ENCODE data around the gene SRP68. TPM values are rescaled to one million over a fixed set of nuclear protein-coding genes. Genes with fewer than 3 reads are reported as not detected.

The SRP68 gene
- polyA plus RNA-seq, 1 of the 3 experiments (the other 2 are of a cell fraction) = 76.8 TPM

DNA sequence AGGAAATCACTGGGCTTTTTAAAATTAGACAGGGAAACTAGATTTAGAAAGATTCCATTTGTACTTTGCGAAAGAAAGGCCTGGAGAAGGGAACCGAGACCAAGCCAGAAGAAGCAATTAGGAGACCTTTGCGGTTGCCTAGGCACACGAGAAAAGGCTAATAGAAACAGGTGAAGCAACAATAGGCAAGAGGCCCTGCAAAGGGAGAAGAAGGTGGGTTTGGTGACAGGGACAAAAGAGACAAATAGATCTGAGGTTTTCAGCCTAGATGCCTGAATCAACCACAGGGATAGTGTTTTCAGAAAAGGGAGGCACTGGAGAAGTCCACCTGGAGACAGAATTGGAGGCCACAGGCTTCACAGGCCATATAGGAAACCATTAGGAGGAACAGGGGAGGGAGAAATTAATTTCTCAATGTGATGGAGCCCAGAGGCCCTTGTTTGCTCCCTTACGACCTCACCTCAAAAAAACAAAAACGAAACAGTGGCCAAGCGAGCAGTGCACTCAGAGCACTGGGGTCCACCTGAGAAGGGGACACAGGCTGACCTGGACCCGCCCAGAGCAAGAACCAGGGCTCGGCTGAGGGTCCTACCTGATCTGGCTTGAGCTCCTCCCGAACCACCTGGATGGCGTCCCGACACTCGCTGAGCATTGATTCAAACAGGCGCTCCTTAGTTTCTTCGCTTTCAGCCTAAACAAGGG is 22.3 kb downstream of the SRP68 start:
- H4K20me1 ChIP-seq (ENCODE audit: insufficient read depth) = no peaks in the 10 kb centered on the region
- H3K27ac ChIP-seq (ENCODE audit: low read depth in 2 of 2, low read length in 1 of 2) = no peak overlapping the region
- no peaks in the 10 kb centered on the region for H3K27me3 ChIP-seq (ENCODE audit: insufficient read depth)
- TF ChIP-seq, protein P1, sequence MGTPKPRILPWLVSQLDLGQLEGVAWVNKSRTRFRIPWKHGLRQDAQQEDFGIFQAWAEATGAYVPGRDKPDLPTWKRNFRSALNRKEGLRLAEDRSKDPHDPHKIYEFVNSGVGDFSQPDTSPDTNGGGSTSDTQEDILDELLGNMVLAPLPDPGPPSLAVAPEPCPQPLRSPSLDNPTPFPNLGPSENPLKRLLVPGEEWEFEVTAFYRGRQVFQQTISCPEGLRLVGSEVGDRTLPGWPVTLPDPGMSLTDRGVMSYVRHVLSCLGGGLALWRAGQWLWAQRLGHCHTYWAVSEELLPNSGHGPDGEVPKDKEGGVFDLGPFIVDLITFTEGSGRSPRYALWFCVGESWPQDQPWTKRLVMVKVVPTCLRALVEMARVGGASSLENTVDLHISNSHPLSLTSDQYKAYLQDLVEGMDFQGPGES (IDR thresholded peaks at IDR 0.05; ENCODE audit: low read depth, low read length) = no peak
- TF ChIP-seq NFIC (IDR thresholded peaks at IDR 0.05; ENCODE audit: borderline replicate concordance) (no peak), TCF12 (IDR thresholded peaks at IDR 0.05) (no peak), TEAD4 (IDR thresholded peaks at IDR 0.05; ENCODE audit: borderline replicate concordance, insufficient read depth) (no peak), MAX (IDR thresholded peaks at IDR 0.05; ENCODE audit: low read depth) (no peak), RAD21 (IDR thresholded peaks at IDR 0.05; ENCODE audit: low read length) (no peak), SIN3A (IDR thresholded peaks at IDR 0.05; ENCODE audit: borderline replicate concordance, low read depth, low read length) (no peak), TAF1 (IDR thresholded peaks at IDR 0.05; ENCODE audit: borderline replicate concordance, low read depth, low read length) (no peak), GABPA (IDR thresholded peaks at IDR 0.05; ENCODE audit: low read depth) (no peak), RFX5 (IDR thresholded peaks at IDR 0.05; ENCODE audit: low read length) (no peak), POLR2AphosphoS5 (IDR thresholded peaks at IDR 0.05; ENCODE audit: low read depth, low read length) (no peak), EP300 (IDR thresholded peaks at IDR 0.05; ENCODE audit: borderline replicate concordance in 1 of 2, low read depth in 1 of 2, low read length in 1 of 2) (no peak)
- TF ChIP-seq, protein P2, sequence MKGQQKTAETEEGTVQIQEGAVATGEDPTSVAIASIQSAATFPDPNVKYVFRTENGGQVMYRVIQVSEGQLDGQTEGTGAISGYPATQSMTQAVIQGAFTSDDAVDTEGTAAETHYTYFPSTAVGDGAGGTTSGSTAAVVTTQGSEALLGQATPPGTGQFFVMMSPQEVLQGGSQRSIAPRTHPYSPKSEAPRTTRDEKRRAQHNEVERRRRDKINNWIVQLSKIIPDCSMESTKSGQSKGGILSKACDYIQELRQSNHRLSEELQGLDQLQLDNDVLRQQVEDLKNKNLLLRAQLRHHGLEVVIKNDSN (IDR thresholded peaks at IDR 0.05; ENCODE audit: borderline replicate concordance, low read depth) = no peak
- TF ChIP-seq, protein P3, sequence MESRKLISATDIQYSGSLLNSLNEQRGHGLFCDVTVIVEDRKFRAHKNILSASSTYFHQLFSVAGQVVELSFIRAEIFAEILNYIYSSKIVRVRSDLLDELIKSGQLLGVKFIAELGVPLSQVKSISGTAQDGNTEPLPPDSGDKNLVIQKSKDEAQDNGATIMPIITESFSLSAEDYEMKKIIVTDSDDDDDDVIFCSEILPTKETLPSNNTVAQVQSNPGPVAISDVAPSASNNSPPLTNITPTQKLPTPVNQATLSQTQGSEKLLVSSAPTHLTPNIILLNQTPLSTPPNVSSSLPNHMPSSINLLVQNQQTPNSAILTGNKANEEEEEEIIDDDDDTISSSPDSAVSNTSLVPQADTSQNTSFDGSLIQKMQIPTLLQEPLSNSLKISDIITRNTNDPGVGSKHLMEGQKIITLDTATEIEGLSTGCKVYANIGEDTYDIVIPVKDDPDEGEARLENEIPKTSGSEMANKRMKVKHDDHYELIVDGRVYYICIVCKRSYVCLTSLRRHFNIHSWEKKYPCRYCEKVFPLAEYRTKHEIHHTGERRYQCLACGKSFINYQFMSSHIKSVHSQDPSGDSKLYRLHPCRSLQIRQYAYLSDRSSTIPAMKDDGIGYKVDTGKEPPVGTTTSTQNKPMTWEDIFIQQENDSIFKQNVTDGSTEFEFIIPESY (IDR thresholded peaks at IDR 0.05; ENCODE audit: borderline replicate concordance, low read depth) = no peak
- POLR2A ChIA-PET = no interaction called here
- H3K9me2 ChIP-seq = no peaks in the 10 kb centered on the region
- CTCF ChIA-PET = interaction anchor here (1.0 to 2.6 kb wide), 5 partner anchors 25 to 230 kb away, joined by 3 to 17 read pairs (median 7); partner anchors contain the start of gene GALR2
- peaks cover 13% of the 10 kb centered on the region for H3F3A ChIP-seq (replicated peaks; ENCODE audit: insufficient read depth)
- peaks cover 22% of the 10 kb centered on the region; the same call in 1 of the 2 replicates for H3K79me2 ChIP-seq (ENCODE audit: insufficient read depth)
- 95% methylated on average over 15 of the region's 15 CpGs for WGBS (ENCODE audit: low lambda C conversion rate)
- no peaks in the 10 kb centered on the region for H3K9me3 ChIP-seq
- H3K4me1 ChIP-seq (ENCODE audit: control insufficient read depth in 1 of 2, insufficient read depth in 2 of 2, low read depth in 1 of 2, low read length in 1 of 2) = no peaks in the 10 kb centered on the region
- no peak overlapping the region for H3K9ac ChIP-seq
- no peak overlapping the region for H3K4me3 ChIP-seq (ENCODE audit: low read depth in 2 of 2, low read length in 1 of 2)
- H3K36me3 ChIP-seq (replicated peaks in 1 of 2; ENCODE audit: control insufficient read depth in 1 of 2, insufficient read depth in 2 of 2, low read length in 1 of 2) = peaks cover 68 to 83% of the 10 kb centered on the region in 2 experiments
- no peak overlapping the region for H3K4me2 ChIP-seq
- H2AFZ ChIP-seq (ENCODE audit: low read depth) = no peak overlapping the region
- no peak for DNase-seq
